Activated B cell treated with CpG ODN at 0.5 μM for 24 hours (primary cell): ENCODE measurements around the gene ARHGAP42. TPM values are rescaled to one million over a fixed set of nuclear protein-coding genes. Genes with fewer than 3 reads are reported as not detected.

ENCODE experiments used
- ATAC-seq: fragments of 200-7000 bp; cut with Tn5 transposase; one replicate; pipeline ENCODE4 v1.10.0; 2021; ENCODE audit warnings: low read depth, mild to moderate bottlenecking, moderate library complexity
- CTCF ChIA-PET: fragments of 350-600 bp; sonication (Branson Sonifier 250); formaldehyde crosslinking; loops from one replicate; lab custom pipeline; 2021; ENCODE audit warnings: antibody characterized with exemption; lab: Charles Lee
- POLR2A ChIA-PET: fragments of 350-600 bp; sonication (Branson Sonifier 250); formaldehyde crosslinking; loops from one replicate; lab custom pipeline; 2021; ENCODE audit warnings: antibody characterized with exemption; lab: Charles Lee
- DNase-seq: peaks from one replicate; pipeline ENCODE4 v3.0.0; 2022
- H3K27ac Mint-ChIP-seq: one replicate; pipeline ENCODE4 v1.8.0; 2020; ENCODE audit warnings: mixed read lengths
- H3K27me3 Mint-ChIP-seq: one replicate; pipeline ENCODE4 v1.8.0; 2021; ENCODE audit warnings: mixed read lengths
- H3K36me3 Mint-ChIP-seq: one replicate; pipeline ENCODE4 v1.8.0; 2021; ENCODE audit warnings: low read depth, mixed read lengths
- H3K4me1 Mint-ChIP-seq: one replicate; pipeline ENCODE4 v1.8.0; 2021; ENCODE audit warnings: mixed read lengths
- H3K4me3 Mint-ChIP-seq: one replicate; pipeline ENCODE4 v1.8.0; 2020; ENCODE audit warnings: mild to moderate bottlenecking, mixed read lengths
- H3K9me3 Mint-ChIP-seq: one replicate; pipeline ENCODE4 v1.8.0; 2020; ENCODE audit warnings: mixed read lengths
- CTCF ChIP-seq: fragments of 200-600 bp; IDR thresholded peaks from one replicate; pipeline ENCODE4 v1.8.0; 2022; ENCODE audit warnings: antibody characterized with exemption, mild to moderate bottlenecking
- intact Hi-C: fragments of 100-400 bp; cut with micrococcal nuclease; formaldehyde crosslinking; loops from one replicate; pipeline ENCODE4 v1.15.1; 2024
- total RNA-seq: library from RNA; stranded (reverse); gene quantifications from 2 replicates; pipeline ENCODE4 v1.2.3, GENCODE V29; 2022

ARHGAP42 gene
- total RNA-seq, 1 donor from 2014 or later, result 4.9 TPM

- intact Hi-C loops, result no loop called here
- no peaks in the 10 kb centered on the region for H3K4me1 Mint-ChIP-seq
- no peak for DNase-seq
- ATAC-seq, result no peak
- POLR2A ChIA-PET, result no interaction called here
- TF ChIP-seq CTCF, result no peak
- H3K9me3 Mint-ChIP-seq, result peaks cover 4% of the 10 kb centered on the region
- H3K27me3 Mint-ChIP-seq, result no peaks in the 10 kb centered on the region
- CTCF ChIA-PET, result no interaction called here
- H3K36me3 Mint-ChIP-seq, result peaks cover 3% of the 10 kb centered on the region
- H3K27ac Mint-ChIP-seq, result no peak overlapping the region
- H3K4me3 Mint-ChIP-seq, result no peak overlapping the region
These were observed 188.4 kb downstream of the ARHGAP42 start for GRCh38 chr11:100875521-100875869.

GRCh38 chr11:100876815-100877520 is 189.9 kb downstream of the ARHGAP42 start:
- H3K27ac Mint-ChIP-seq, result no peak overlapping the region
- peaks cover 6% of the 10 kb centered on the region for H3K36me3 Mint-ChIP-seq
- peaks cover 4% of the 10 kb centered on the region for H3K9me3 Mint-ChIP-seq
- no peak for DNase-seq
- POLR2A ChIA-PET, result no interaction called here
- H3K4me1 Mint-ChIP-seq, result no peaks in the 10 kb centered on the region
- no peak for TF ChIP-seq CTCF
- CTCF ChIA-PET, result no interaction called here
- intact Hi-C loops, result no loop called here
- no peak for ATAC-seq
- H3K27me3 Mint-ChIP-seq, result no peaks in the 10 kb centered on the region
- H3K4me3 Mint-ChIP-seq, result no peak overlapping the region

GRCh38 chr11:100878474-100878873 is 191.4 kb downstream of the ARHGAP42 start:
- Mint-ChIP-seq H3K4me3 (no peak overlapping the region), H3K27ac (no peak overlapping the region), H3K4me1 (no peaks in the 10 kb centered on the region), H3K36me3 (peaks cover 6% of the 10 kb centered on the region), H3K9me3 (peaks cover 4% of the 10 kb centered on the region), H3K27me3 (no peaks in the 10 kb centered on the region)
- DNase-seq (no peak), ATAC-seq (no peak)
- no peak for TF ChIP-seq CTCF
- CTCF ChIA-PET, result no interaction called here
- intact Hi-C loops, result no loop called here
- POLR2A ChIA-PET, result no interaction called here

GRCh38 chr11:100882957-100883356 is 195.9 kb downstream of the ARHGAP42 start:
- H3K27ac Mint-ChIP-seq, result no peak overlapping the region
- no peak for ATAC-seq
- no peak for TF ChIP-seq CTCF
- H3K27me3 Mint-ChIP-seq, result no peaks in the 10 kb centered on the region
- intact Hi-C loops, result no loop called here
- CTCF ChIA-PET, result no interaction called here
- no peak for DNase-seq
- peaks cover 6% of the 10 kb centered on the region for H3K36me3 Mint-ChIP-seq
- peaks cover 4% of the 10 kb centered on the region for H3K9me3 Mint-ChIP-seq
- no peak overlapping the region for H3K4me3 Mint-ChIP-seq
- no peaks in the 10 kb centered on the region for H3K4me1 Mint-ChIP-seq
- POLR2A ChIA-PET, result no interaction called here

GRCh38 chr11:100883830-100884229 is 196.7 kb downstream of the ARHGAP42 start:
- no peaks in the 10 kb centered on the region for H3K27me3 Mint-ChIP-seq
- ChIA-PET POLR2A (no interaction called here), CTCF (no interaction called here)
- H3K4me1 Mint-ChIP-seq, result no peaks in the 10 kb centered on the region
- no peak overlapping the region for H3K4me3 Mint-ChIP-seq
- H3K27ac Mint-ChIP-seq, result no peak overlapping the region
- ATAC-seq, result no peak
- peaks cover 6% of the 10 kb centered on the region for H3K36me3 Mint-ChIP-seq
- intact Hi-C loops, result no loop called here
- peaks cover 4% of the 10 kb centered on the region for H3K9me3 Mint-ChIP-seq
- DNase-seq, result no peak
- TF ChIP-seq CTCF, result no peak
